ENCODE results near the gene ARL4A.

The ARL4A gene

GRCh38 chr7:12711124-12711523 is 23.7 kb downstream of the ARL4A start:
- TF ChIP-seq SIN3A (IDR thresholded peaks at IDR 0.05; ENCODE audit: borderline replicate concordance, insufficient read depth, low read length) = no peak

- TF ChIP-seq SIN3A (IDR thresholded peaks at IDR 0.05; ENCODE audit: borderline replicate concordance, insufficient read depth, low read length) (no peak), POLR2AphosphoS5 (IDR thresholded peaks at IDR 0.05; ENCODE audit: low read depth, low read length) (no peak), TAF1 (IDR thresholded peaks at IDR 0.05; ENCODE audit: borderline replicate concordance, insufficient read depth, low read length) (no peak), REST (IDR thresholded peaks at IDR 0.05; ENCODE audit: insufficient read depth in 1 of 2, low read depth in 2 of 2, low read length in 2 of 2) (no peak)
These were observed 24.8 kb downstream of the ARL4A start for GRCh38 chr7:12712236-12712635.

GRCh38 chr7:12713625-12714378 is 26.4 kb downstream of the ARL4A start:
- TF ChIP-seq TAF1 (IDR thresholded peaks at IDR 0.05; ENCODE audit: borderline replicate concordance, insufficient read depth, low read length) (no peak), REST (IDR thresholded peaks at IDR 0.05; ENCODE audit: insufficient read depth in 1 of 2, low read depth in 2 of 2, low read length in 2 of 2) (no peak), POLR2AphosphoS5 (IDR thresholded peaks at IDR 0.05; ENCODE audit: low read depth, low read length) (no peak), FOXP2 (optimal IDR thresholded peaks at IDR 0.05; ENCODE audit: borderline replicate concordance, extremely low read depth, extremely low read length, insufficient read depth) (no peak), SIN3A (IDR thresholded peaks at IDR 0.05; ENCODE audit: borderline replicate concordance, insufficient read depth, low read length) (no peak)

GRCh38 chr7:12714379-12714737 is 26.9 kb downstream of the ARL4A start:
- TF ChIP-seq FOXP2 (optimal IDR thresholded peaks at IDR 0.05; ENCODE audit: borderline replicate concordance, extremely low read depth, extremely low read length, insufficient read depth) (no peak), SIN3A (IDR thresholded peaks at IDR 0.05; ENCODE audit: borderline replicate concordance, insufficient read depth, low read length) (no peak), TAF1 (IDR thresholded peaks at IDR 0.05; ENCODE audit: borderline replicate concordance, insufficient read depth, low read length) (no peak), POLR2AphosphoS5 (IDR thresholded peaks at IDR 0.05; ENCODE audit: low read depth, low read length) (no peak), REST (IDR thresholded peaks at IDR 0.05; ENCODE audit: insufficient read depth in 1 of 2, low read depth in 2 of 2, low read length in 2 of 2) (no peak)

- 0 out of 2 replicates have a peak, but pooled peaks have one; percentile 20 for TF ChIP-seq TAF1 (IDR thresholded peaks at IDR 0.05; ENCODE audit: borderline replicate concordance, insufficient read depth, low read length)
- 0 out of 2 replicates have a peak, but pooled peaks have one; percentile 71 for TF ChIP-seq SIN3A (IDR thresholded peaks at IDR 0.05; ENCODE audit: borderline replicate concordance, insufficient read depth, low read length)
- TF ChIP-seq POLR2AphosphoS5 (IDR thresholded peaks at IDR 0.05; ENCODE audit: low read depth, low read length) = peak; percentile 49
- peak in 1 of 2 experiments; percentile 32; a peak in 1 of 4 replicates for TF ChIP-seq REST (IDR thresholded peaks at IDR 0.05; ENCODE audit: insufficient read depth in 1 of 2, low read depth in 2 of 2, low read length in 2 of 2)
- peak; percentile 82 for TF ChIP-seq FOXP2 (optimal IDR thresholded peaks at IDR 0.05; ENCODE audit: borderline replicate concordance, extremely low read depth, extremely low read length, insufficient read depth)
These were observed 28.1 kb downstream of the ARL4A start for GRCh38 chr7:12715372-12716133.
